Body of pancreas (tissue), 4 donors: ENCODE measurements around the gene SYPL2.

ENCODE experiments used
- CTCF ChIP-seq, 7 experiments: fragments of 450-650 bp in 4 of 7; fragments of 200-600 bp in 3 of 7; sonication (generic) in 3 of 7; IDR thresholded peaks; one replicate each; pipeline ENCODE4 v1.5.1; 2016 to 2019; ENCODE audit warnings: antibody characterized with exemption in 7 of 7
- POLR2A ChIP-seq, 3 donors: fragments of 450-650 bp; IDR thresholded peaks; one replicate each; pipeline ENCODE4 v1.6.1; 2016; ENCODE audit warnings: antibody characterized with exemption in 3 of 3, mild to moderate bottlenecking in 2 of 3

- no peak for TF ChIP-seq CTCF (IDR thresholded peaks at IDR 0.05)
- no peak for TF ChIP-seq POLR2A (IDR thresholded peaks at IDR 0.05)
Observed at GRCh38 chr1:109454497-109455133, 11.7 kb upstream of the SYPL2 start.
